ENCODE results near the gene WDR82.

WDR82 gene

GRCh38 chr3:52259035-52259434, 19.4 kb downstream of the WDR82 start:
- no peak for TF ChIP-seq CTCF (IDR thresholded peaks at IDR 0.05)
- no peak overlapping the region for H3K27ac Mint-ChIP-seq
- DNase-seq, result no peak
- H3K4me3 Mint-ChIP-seq, result no peak overlapping the region
- no peaks in the 10 kb centered on the region for H3K9me3 Mint-ChIP-seq
- peaks cover 82% of the 10 kb centered on the region for H3K36me3 Mint-ChIP-seq (ENCODE audit: low read depth)
- H3K27me3 Mint-ChIP-seq (ENCODE audit: low read depth, poor library complexity), result peaks cover 3% of the 10 kb centered on the region
- peaks cover 7% of the 10 kb centered on the region for H3K4me1 Mint-ChIP-seq

GRCh38 chr3:52257911-52258310, 20.5 kb downstream of the WDR82 start:
- Mint-ChIP-seq H3K4me1 (peaks cover 11% of the 10 kb centered on the region), H3K27ac (no peak overlapping the region), H3K27me3 (ENCODE audit: low read depth, poor library complexity) (peaks cover 3% of the 10 kb centered on the region), H3K36me3 (ENCODE audit: low read depth) (peaks cover 78% of the 10 kb centered on the region), H3K9me3 (no peaks in the 10 kb centered on the region), H3K4me3 (no peak overlapping the region)
- TF ChIP-seq CTCF (IDR thresholded peaks at IDR 0.05), result no peak
- no peak for DNase-seq

- H3K9me3 Mint-ChIP-seq, result no peaks in the 10 kb centered on the region
- no peak overlapping the region for H3K4me3 Mint-ChIP-seq
These were observed 21.8 kb downstream of the WDR82 start for GRCh38 chr3:52256622-52257021.

GRCh38 chr3:52256159-52256558, 22.3 kb downstream of the WDR82 start:
- Mint-ChIP-seq H3K9me3 (no peaks in the 10 kb centered on the region), H3K27ac (no peak overlapping the region), H3K4me1 (peaks cover 11% of the 10 kb centered on the region), H3K4me3 (no peak overlapping the region), H3K36me3 (ENCODE audit: low read depth) (peaks cover 76% of the 10 kb centered on the region), H3K27me3 (ENCODE audit: low read depth, poor library complexity) (peaks cover 3% of the 10 kb centered on the region)
- TF ChIP-seq CTCF (IDR thresholded peaks at IDR 0.05), result no peak
- DNase-seq, result no peak

More at GRCh38 chr3:52256622-52257021, 21.8 kb downstream of the WDR82 start:
- Mint-ChIP-seq H3K27me3 (ENCODE audit: low read depth, poor library complexity) (peaks cover 3% of the 10 kb centered on the region), H3K27ac (no peak overlapping the region), H3K4me1 (peaks cover 11% of the 10 kb centered on the region), H3K36me3 (ENCODE audit: low read depth) (peaks cover 80% of the 10 kb centered on the region)
- DNase-seq, result no peak
- TF ChIP-seq CTCF (IDR thresholded peaks at IDR 0.05), result no peak

- Mint-ChIP-seq H3K36me3 (ENCODE audit: low read depth) (peaks cover 60% of the 10 kb centered on the region), H3K27ac (no peak overlapping the region), H3K9me3 (no peaks in the 10 kb centered on the region), H3K4me1 (peaks cover 11% of the 10 kb centered on the region), H3K27me3 (ENCODE audit: low read depth, poor library complexity) (peaks cover 3% of the 10 kb centered on the region), H3K4me3 (no peak overlapping the region)
- TF ChIP-seq CTCF (IDR thresholded peaks at IDR 0.05), result no peak
- DNase-seq, result no peak
These were observed 23.8 kb downstream of the WDR82 start for GRCh38 chr3:52254608-52255007.
